K562 (cell line): Measurements from ENCODE around the gene CDR2L. TPM values are rescaled to one million over a fixed set of nuclear protein-coding genes. Genes with fewer than 3 reads are reported as not detected.

ENCODE experiments used
- ARID2 ChIP-seq: fragments of 450-650 bp; IDR thresholded peaks from 2 replicates; pipeline ENCODE4 v1.6.1; 2017; ENCODE audit warnings: antibody characterized with exemption, mild to moderate bottlenecking
- BRD9 ChIP-seq: fragments of 450-650 bp; IDR thresholded peaks from 2 replicates; pipeline ENCODE4 v1.6.1; 2018; ENCODE audit warnings: low read depth; ENCODE audit not compliant: partially characterized antibody
- CXXC5 ChIP-seq: fragments of 250-450 bp; sonication (Bioruptor Pico); IDR thresholded peaks from 2 replicates; pipeline ENCODE4 v1.8.0; 2022; ENCODE audit warnings: inconsistent platforms, mild to moderate bottlenecking, moderate library complexity
- EGR1 ChIP-seq: fragments of 450-650 bp; conservative IDR thresholded peaks from 2 replicates; pipeline ENCODE4 v1.6.1; 2017; ENCODE audit warnings: mild to moderate bottlenecking
- ETV5 ChIP-seq: sonication (generic); formaldehyde crosslinking; IDR thresholded peaks from 2 replicates; pipeline ENCODE4 v1.4.0; 2020; ENCODE audit warnings: low read depth, mild to moderate bottlenecking, missing genetic modification reagents
- GTF2B ChIP-seq: IDR thresholded peaks from 2 replicates; pipeline ENCODE4 v1.6.1; 2011; ENCODE audit not compliant: insufficient read length; ENCODE audit errors: extremely low read depth
- LEF1 ChIP-seq: fragments of 450-650 bp; IDR thresholded peaks from 2 replicates; pipeline ENCODE4 v1.6.1; 2016; ENCODE audit warnings: mild to moderate bottlenecking
- MAFF ChIP-seq: IDR thresholded peaks from 2 replicates; pipeline ENCODE4 v1.6.1; 2012; ENCODE audit warnings: low read length, improper control_type of control experiment
- MBD2 ChIP-seq: sonication (generic); IDR thresholded peaks from 2 replicates; pipeline ENCODE4 v1.6.1; 2016; ENCODE audit warnings: low read depth, borderline replicate concordance
- PHB2 ChIP-seq: fragments of 450-650 bp; IDR thresholded peaks from 2 replicates; pipeline ENCODE4 v1.6.1; 2017; ENCODE audit warnings: low read depth
- POLR2B ChIP-seq: fragments of 450-650 bp; IDR thresholded peaks from 2 replicates; pipeline ENCODE4 v1.6.1; 2018; ENCODE audit warnings: low read depth; ENCODE audit not compliant: partially characterized antibody
- RBFOX2 ChIP-seq: fragments of 200-400 bp; formaldehyde crosslinking; IDR thresholded peaks from 2 replicates; pipeline ENCODE4 v1.6.1; 2017; ENCODE audit warnings: low read depth, mild to moderate bottlenecking, low read length, moderate library complexity
- RBM34 ChIP-seq: fragments of 200-400 bp; formaldehyde crosslinking; IDR thresholded peaks from 2 replicates; pipeline ENCODE4 v1.6.1; 2018; ENCODE audit warnings: low read length, borderline replicate concordance; ENCODE audit not compliant: insufficient read depth
- RFX5 ChIP-seq: IDR thresholded peaks from 2 replicates; pipeline ENCODE4 v1.6.1; 2011; ENCODE audit warnings: low read depth, mild to moderate bottlenecking, improper control_type of control experiment, low read length
- SMAD1 ChIP-seq: fragments of 150-350 bp; IDR thresholded peaks from 2 replicates; pipeline ENCODE4 v1.6.1; 2014; ENCODE audit warnings: low read length, low read depth; ENCODE audit not compliant: partially characterized antibody
- ZNF354B ChIP-seq: fragments of 250-450 bp; sonication (Bioruptor Pico); IDR thresholded peaks from 2 replicates; pipeline ENCODE4 v1.4.0; 2020
- ZNF436 ChIP-seq: fragments of 250-450, 450-650 bp; sonication (Bioruptor Pico); formaldehyde crosslinking; IDR thresholded peaks from 2 replicates; pipeline ENCODE4 v1.7.0; 2020; ENCODE audit warnings: mild to moderate bottlenecking
- ZNF507 ChIP-seq: conservative IDR thresholded peaks from 2 replicates; pipeline ENCODE4 v1.6.1; 2017; ENCODE audit warnings: missing genetic modification characterization, missing compliant biosample characterization
- ZNF76 ChIP-seq: fragments of 250-450 bp; sonication (Bioruptor Pico); IDR thresholded peaks from 2 replicates; pipeline ENCODE4 v1.4.0; 2020; ENCODE audit warnings: mild to moderate bottlenecking, moderate library complexity, borderline replicate concordance
- polyA plus RNA-seq, 8 experiments: library from polyadenylated mRNA; depleted of rRNA in 4 of 8; stranded (reverse) in 5 of 8; unstranded in 3 of 8; fragments of >200 nt; fragmentation: Nextera tagmentation in 2 of 8; fragmentation: Illumina TruSeq in 1 of 8; extraction: Ambion mirVana in 2 of 8; extraction: Trizol in 1 of 8; gene quantifications; 2 replicates each; pipeline versions ENCODE4 v1.2.1 to v1.2.3, GENCODE V29; 2011 to 2014; ENCODE audit warnings: inconsistent platforms in 1 of 8, missing spikeins in 1 of 8
- total RNA-seq, 7 experiments: library from RNA; depleted of rRNA in 6 of 7; stranded (reverse); fragments of >200 nt in 6 of 7; fragmentation: Illumina TruSeq in 2 of 7; extraction: Trizol in 2 of 7; gene quantifications; 2 replicates each; pipeline versions ENCODE4 v1.2.1 to v1.2.3, GENCODE V29; 2011 to 2021; ENCODE audit warnings: low replicate concordance in 1 of 7
- TF ChIP-seq, protein P1 (sequence below): fragments of 250-450 bp; sonication (Bioruptor Pico); IDR thresholded peaks from 2 replicates; pipeline ENCODE4 v1.4.0; 2020
- TF ChIP-seq, protein P2 (sequence below): sonication (generic); formaldehyde crosslinking; IDR thresholded peaks from 2 replicates; pipeline ENCODE4 v1.8.1; 2023; ENCODE audit warnings: mild to moderate bottlenecking, missing genetic modification reagents, moderate library complexity
- TF ChIP-seq, protein P3 (sequence below): sonication (generic); IDR thresholded peaks from 2 replicates; pipeline ENCODE4 v1.6.1; 2016

The CDR2L gene
- total and polyA plus RNA-seq, 9 of the 15 experiments (the other 6 are each of a cell fraction or from before 2014, with no cell fraction given): 2.7 to 16.0 (median 7.3) TPM

DNA sequence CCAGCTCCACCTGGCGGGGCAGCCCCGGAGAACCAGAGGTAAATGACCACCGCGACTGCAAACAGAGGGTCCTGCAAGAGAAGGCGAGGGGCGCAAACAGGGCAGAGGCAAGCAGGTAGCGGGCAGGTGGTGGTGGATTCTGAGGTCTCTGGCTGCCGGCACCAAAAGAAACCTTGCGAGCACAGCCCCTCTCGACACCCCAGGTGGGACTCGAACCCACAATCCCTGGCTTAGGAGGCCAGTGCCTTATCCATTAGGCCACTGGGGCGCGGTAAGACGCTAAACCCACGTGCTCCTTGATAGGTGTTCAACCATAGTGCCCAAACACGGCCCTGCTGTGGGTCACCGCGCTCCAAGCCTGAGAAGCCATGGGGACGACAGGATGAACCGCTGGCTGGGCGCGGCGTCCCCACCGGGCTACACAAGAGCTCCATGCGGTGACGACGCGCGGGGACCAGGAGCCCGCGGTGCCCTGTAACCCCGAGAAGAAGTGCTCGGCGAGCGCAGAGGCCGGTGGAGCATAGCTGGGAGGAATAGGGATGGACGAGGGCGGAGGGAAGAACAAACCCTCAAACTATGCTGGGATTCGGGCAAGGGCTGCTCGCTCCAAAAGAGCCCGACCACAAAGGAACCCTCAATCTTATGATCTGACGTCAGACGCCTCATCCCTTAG lies 46.9 kb downstream of the CDR2L start (continued):
- TF ChIP-seq CXXC5 (CRISPR knock-in tag): peak; percentile 93
- TF ChIP-seq, protein P1, sequence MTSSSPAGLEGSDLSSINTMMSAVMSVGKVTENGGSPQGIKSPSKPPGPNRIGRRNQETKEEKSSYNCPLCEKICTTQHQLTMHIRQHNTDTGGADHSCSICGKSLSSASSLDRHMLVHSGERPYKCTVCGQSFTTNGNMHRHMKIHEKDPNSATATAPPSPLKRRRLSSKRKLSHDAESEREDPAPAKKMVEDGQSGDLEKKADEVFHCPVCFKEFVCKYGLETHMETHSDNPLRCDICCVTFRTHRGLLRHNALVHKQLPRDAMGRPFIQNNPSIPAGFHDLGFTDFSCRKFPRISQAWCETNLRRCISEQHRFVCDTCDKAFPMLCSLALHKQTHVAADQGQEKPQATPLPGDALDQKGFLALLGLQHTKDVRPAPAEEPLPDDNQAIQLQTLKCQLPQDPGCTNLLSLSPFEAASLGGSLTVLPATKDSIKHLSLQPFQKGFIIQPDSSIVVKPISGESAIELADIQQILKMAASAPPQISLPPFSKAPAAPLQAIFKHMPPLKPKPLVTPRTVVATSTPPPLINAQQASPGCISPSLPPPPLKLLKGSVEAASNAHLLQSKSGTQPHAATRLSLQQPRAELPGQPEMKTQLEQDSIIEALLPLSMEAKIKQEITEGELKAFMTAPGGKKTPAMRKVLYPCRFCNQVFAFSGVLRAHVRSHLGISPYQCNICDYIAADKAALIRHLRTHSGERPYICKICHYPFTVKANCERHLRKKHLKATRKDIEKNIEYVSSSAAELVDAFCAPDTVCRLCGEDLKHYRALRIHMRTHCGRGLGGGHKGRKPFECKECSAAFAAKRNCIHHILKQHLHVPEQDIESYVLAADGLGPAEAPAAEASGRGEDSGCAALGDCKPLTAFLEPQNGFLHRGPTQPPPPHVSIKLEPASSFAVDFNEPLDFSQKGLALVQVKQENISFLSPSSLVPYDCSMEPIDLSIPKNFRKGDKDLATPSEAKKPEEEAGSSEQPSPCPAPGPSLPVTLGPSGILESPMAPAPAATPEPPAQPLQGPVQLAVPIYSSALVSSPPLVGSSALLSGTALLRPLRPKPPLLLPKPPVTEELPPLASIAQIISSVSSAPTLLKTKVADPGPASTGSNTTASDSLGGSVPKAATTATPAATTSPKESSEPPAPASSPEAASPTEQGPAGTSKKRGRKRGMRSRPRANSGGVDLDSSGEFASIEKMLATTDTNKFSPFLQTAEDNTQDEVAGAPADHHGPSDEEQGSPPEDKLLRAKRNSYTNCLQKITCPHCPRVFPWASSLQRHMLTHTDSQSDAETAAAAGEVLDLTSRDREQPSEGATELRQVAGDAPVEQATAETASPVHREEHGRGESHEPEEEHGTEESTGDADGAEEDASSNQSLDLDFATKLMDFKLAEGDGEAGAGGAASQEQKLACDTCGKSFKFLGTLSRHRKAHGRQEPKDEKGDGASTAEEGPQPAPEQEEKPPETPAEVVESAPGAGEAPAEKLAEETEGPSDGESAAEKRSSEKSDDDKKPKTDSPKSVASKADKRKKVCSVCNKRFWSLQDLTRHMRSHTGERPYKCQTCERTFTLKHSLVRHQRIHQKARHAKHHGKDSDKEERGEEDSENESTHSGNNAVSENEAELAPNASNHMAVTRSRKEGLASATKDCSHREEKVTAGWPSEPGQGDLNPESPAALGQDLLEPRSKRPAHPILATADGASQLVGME (CRISPR knock-in tag): no peak
- TF ChIP-seq RBFOX2: peak; percentile 83
- TF ChIP-seq, protein P2, sequence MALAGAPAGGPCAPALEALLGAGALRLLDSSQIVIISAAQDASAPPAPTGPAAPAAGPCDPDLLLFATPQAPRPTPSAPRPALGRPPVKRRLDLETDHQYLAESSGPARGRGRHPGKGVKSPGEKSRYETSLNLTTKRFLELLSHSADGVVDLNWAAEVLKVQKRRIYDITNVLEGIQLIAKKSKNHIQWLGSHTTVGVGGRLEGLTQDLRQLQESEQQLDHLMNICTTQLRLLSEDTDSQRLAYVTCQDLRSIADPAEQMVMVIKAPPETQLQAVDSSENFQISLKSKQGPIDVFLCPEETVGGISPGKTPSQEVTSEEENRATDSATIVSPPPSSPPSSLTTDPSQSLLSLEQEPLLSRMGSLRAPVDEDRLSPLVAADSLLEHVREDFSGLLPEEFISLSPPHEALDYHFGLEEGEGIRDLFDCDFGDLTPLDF (CRISPR knock-in tag): peak; percentile 12
- TF ChIP-seq EGR1: no peak
- no peak for TF ChIP-seq ZNF76 (CRISPR knock-in tag)
- peak; percentile 70 for TF ChIP-seq BRD9
- TF ChIP-seq ARID2: no peak
- TF ChIP-seq, protein P3, sequence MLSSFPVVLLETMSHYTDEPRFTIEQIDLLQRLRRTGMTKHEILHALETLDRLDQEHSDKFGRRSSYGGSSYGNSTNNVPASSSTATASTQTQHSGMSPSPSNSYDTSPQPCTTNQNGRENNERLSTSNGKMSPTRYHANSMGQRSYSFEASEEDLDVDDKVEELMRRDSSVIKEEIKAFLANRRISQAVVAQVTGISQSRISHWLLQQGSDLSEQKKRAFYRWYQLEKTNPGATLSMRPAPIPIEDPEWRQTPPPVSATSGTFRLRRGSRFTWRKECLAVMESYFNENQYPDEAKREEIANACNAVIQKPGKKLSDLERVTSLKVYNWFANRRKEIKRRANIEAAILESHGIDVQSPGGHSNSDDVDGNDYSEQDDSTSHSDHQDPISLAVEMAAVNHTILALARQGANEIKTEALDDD: no peak
- TF ChIP-seq POLR2B: no peak
- no peak for TF ChIP-seq PHB2
- no peak for TF ChIP-seq MBD2
- no peak for TF ChIP-seq RBM34
- peak; percentile 55; the same call in 1 of the 2 replicates for TF ChIP-seq RFX5
- TF ChIP-seq SMAD1: no peak
- TF ChIP-seq ZNF354B (CRISPR knock-in tag): no peak
- no peak for TF ChIP-seq GTF2B
- no peak for TF ChIP-seq ZNF436 (CRISPR knock-in tag)
- no peak for TF ChIP-seq ZNF507 (tag)
- no peak for TF ChIP-seq ETV5 (CRISPR knock-in tag)
- TF ChIP-seq MAFF: no peak
- TF ChIP-seq LEF1: no peak
